ENCODE data around the gene YBEY. TPM values are rescaled to one million over a fixed set of nuclear protein-coding genes. Genes with fewer than 3 reads are reported as not detected.

YBEY gene
- total and polyA plus RNA-seq, 2 donors (not counting 3 experiments of a cell fraction or from before 2014, with no cell fraction given), result 6.1 to 15.3 TPM

DNA sequence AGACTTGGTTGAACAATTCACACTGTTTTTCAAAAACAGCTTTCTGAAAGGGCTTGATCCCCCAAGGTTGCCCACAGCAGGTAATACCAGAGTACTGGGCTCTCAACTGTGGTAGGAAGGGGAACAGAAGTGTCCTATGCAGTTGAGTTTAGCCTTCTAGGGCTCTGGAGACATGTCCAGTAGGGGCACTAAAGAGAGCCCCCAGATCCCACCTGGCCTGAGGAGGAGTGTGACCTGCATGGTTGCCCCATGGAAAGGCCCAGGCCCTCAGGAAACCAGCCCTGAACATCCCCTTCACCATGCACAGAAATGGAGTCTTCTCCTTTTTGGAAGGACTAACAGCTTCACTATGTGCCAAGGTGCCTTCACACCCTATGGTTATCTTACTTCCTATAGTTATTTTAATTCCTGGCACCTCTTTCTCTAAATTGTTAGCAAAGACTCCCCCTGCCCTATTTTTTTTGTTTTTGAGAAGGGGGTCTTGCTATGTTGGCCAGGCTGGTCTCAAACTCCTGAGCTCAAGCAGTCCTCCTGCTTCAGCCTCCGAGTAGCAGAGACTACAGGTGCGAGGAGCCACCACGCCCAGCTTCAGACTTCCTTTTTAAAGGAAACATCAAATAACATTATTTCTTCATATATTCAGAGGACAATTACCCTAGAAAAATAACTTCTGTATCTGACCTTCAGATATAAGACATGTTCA lies 40.8 kb upstream of the YBEY start:
- CTCF ChIA-PET, result interaction anchor here (1.0 to 1.8 kb wide), 2 partner anchors 15 to 102 kb away, joined by 3 to 7 read pairs; no protein-coding TSS in a partner anchor
- TF ChIP-seq, protein P1, sequence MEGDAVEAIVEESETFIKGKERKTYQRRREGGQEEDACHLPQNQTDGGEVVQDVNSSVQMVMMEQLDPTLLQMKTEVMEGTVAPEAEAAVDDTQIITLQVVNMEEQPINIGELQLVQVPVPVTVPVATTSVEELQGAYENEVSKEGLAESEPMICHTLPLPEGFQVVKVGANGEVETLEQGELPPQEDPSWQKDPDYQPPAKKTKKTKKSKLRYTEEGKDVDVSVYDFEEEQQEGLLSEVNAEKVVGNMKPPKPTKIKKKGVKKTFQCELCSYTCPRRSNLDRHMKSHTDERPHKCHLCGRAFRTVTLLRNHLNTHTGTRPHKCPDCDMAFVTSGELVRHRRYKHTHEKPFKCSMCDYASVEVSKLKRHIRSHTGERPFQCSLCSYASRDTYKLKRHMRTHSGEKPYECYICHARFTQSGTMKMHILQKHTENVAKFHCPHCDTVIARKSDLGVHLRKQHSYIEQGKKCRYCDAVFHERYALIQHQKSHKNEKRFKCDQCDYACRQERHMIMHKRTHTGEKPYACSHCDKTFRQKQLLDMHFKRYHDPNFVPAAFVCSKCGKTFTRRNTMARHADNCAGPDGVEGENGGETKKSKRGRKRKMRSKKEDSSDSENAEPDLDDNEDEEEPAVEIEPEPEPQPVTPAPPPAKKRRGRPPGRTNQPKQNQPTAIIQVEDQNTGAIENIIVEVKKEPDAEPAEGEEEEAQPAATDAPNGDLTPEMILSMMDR (IDR thresholded peaks at IDR 0.05; ENCODE audit: extremely low read depth in 1 of 2, insufficient read depth in 1 of 2, low read depth in 1 of 2, low read length in 2 of 2), result no peak
- TF ChIP-seq, protein P2, sequence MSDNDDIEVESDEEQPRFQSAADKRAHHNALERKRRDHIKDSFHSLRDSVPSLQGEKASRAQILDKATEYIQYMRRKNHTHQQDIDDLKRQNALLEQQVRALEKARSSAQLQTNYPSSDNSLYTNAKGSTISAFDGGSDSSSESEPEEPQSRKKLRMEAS (IDR thresholded peaks at IDR 0.05; ENCODE audit: insufficient read depth, insufficient read length), result no peak
- TF ChIP-seq POLR2A (IDR thresholded peaks at IDR 0.05; ENCODE audit: low read depth, low read length), result no peak
- POLR2A ChIA-PET, result no interaction called here
- Histone ChIP-seq H2AFZ (ENCODE audit: low read depth, low read length) (no peak overlapping the region), H4K20me1 (replicated peaks; ENCODE audit: control insufficient read depth, extremely low read depth, insufficient read depth, low read length) (no peaks in the 10 kb centered on the region), H3K4me3 (replicated peaks in 1 of 3; ENCODE audit: insufficient read depth in 1 of 3, low read depth in 1 of 3, low read length in 3 of 3) (no peak overlapping the region), H3K4me2 (ENCODE audit: insufficient read depth, low read length) (no peak overlapping the region), H3K9ac (replicated peaks; ENCODE audit: extremely low read depth, insufficient read depth, low read length) (no peak overlapping the region), H3K9me1 (replicated peaks; ENCODE audit: control insufficient read depth, extremely low read depth, insufficient read depth, low read length) (no peaks in the 10 kb centered on the region), H3K27ac (ENCODE audit: insufficient read depth, low read depth, low read length) (no peak overlapping the region), H3K27me3 (ENCODE audit: control insufficient read depth in 2 of 2, insufficient read depth in 2 of 2, low read length in 2 of 2) (no peaks in the 10 kb centered on the region), H3K79me2 (ENCODE audit: control insufficient read depth, insufficient read depth, low read length) (no peaks in the 10 kb centered on the region), H3K36me3 (ENCODE audit: control insufficient read depth in 2 of 2, extremely low read depth in 1 of 2, insufficient read depth in 2 of 2, low read length in 2 of 2) (peaks cover 33 to 53% of the 10 kb centered on the region in 2 experiments), H3K4me1 (ENCODE audit: control insufficient read depth, extremely low read depth, insufficient read depth, low read length) (no peaks in the 10 kb centered on the region), H3K9me3 (replicated peaks; ENCODE audit: control insufficient read depth, insufficient read depth, low read length) (no peaks in the 10 kb centered on the region)
- no peak for DNase-seq (ENCODE audit: low read depth, low spot score)
- intact Hi-C loops (cut with micrococcal nuclease) (no loop called here), dilution Hi-C loops (cut with MboI; ENCODE audit: extremely low pct_ligation_motif_present, low sequenced_read_pairs) (no loop called here)
- FAIRE-seq, result no peak
- no TSS peak for BruUV-seq (replicated peaks)

DNA sequence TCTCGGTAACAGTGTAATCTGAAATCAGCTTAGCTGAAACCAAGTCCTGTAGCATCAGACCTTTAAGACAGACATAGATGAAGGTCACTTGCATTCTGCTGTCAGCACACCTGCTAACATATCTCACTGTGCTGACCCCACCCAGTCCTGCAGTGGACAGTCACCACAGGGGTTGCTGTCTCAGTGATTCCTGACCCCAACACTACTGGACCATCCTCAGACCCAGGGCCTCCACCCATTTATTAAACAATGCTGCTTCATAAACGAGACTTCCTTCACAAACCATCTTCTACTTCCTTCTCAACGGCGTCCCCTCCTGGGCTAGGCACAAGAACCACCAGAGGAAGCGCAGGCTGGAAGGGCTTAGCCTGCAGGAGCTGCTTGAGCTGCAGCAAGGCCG lies 39.8 kb upstream of the YBEY start:
- Histone ChIP-seq H3K4me1 (ENCODE audit: control insufficient read depth, extremely low read depth, insufficient read depth, low read length) (no peaks in the 10 kb centered on the region), H3K9ac (replicated peaks; ENCODE audit: extremely low read depth, insufficient read depth, low read length) (no peak overlapping the region), H3K79me2 (ENCODE audit: control insufficient read depth, insufficient read depth, low read length) (no peaks in the 10 kb centered on the region), H3K9me1 (replicated peaks; ENCODE audit: control insufficient read depth, extremely low read depth, insufficient read depth, low read length) (no peaks in the 10 kb centered on the region), H3K27me3 (ENCODE audit: control insufficient read depth in 2 of 2, insufficient read depth in 2 of 2, low read length in 2 of 2) (no peaks in the 10 kb centered on the region), H4K20me1 (replicated peaks; ENCODE audit: control insufficient read depth, extremely low read depth, insufficient read depth, low read length) (no peaks in the 10 kb centered on the region), H2AFZ (ENCODE audit: low read depth, low read length) (no peak overlapping the region), H3K36me3 (ENCODE audit: control insufficient read depth in 2 of 2, extremely low read depth in 1 of 2, insufficient read depth in 2 of 2, low read length in 2 of 2) (peaks cover 35 to 51% of the 10 kb centered on the region in 2 experiments), H3K27ac (ENCODE audit: insufficient read depth, low read depth, low read length) (no peak overlapping the region), H3K4me2 (ENCODE audit: insufficient read depth, low read length) (no peak overlapping the region), H3K4me3 (replicated peaks in 1 of 3; ENCODE audit: insufficient read depth in 1 of 3, low read depth in 1 of 3, low read length in 3 of 3) (no peak overlapping the region), H3K9me3 (replicated peaks; ENCODE audit: control insufficient read depth, insufficient read depth, low read length) (no peaks in the 10 kb centered on the region)
- dilution Hi-C loops (cut with MboI; ENCODE audit: extremely low pct_ligation_motif_present, low sequenced_read_pairs), result no loop called here
- no TSS peak for BruUV-seq (replicated peaks)
- FAIRE-seq (no peak), DNase-seq (ENCODE audit: low read depth, low spot score) (no peak)
- ChIA-PET POLR2A (no interaction called here), CTCF (interaction anchor here (1.0 to 1.8 kb wide), 2 partner anchors 14 to 103 kb away, joined by 3 to 7 read pairs; no protein-coding TSS in a partner anchor)
- TF ChIP-seq, protein P2 (IDR thresholded peaks at IDR 0.05; ENCODE audit: insufficient read depth, insufficient read length), result no peak
- TF ChIP-seq EZH2 (IDR thresholded peaks at IDR 0.05; ENCODE audit: borderline replicate concordance, low read depth, low read length, severe bottlenecking), result no peak
- intact Hi-C loops (cut with micrococcal nuclease), result no loop called here
